Measurements from ENCODE around the gene MAP2K5.

The MAP2K5 gene

DNA sequence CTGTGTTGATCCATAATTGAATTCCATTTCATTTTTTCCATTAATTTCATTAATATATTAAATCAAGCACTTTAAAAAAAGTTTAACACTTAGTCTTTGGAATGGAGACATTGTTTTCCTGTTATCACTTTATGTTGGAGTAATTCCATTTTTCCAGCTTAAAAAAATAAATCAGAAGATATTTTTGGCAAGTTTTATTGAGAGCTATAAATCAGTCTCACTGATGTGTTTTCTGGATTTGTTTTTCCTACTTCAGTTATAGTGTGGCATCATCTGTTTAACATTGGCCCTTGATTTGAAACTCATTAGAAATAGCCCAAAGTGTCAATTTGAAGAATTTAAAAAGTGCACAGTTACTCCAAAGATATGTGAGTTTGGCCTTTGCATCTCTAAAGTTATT lies 53.1 kb downstream of the MAP2K5 start:
- DNase-seq (ENCODE audit: low read depth) = no peak
- H3K4me3 ChIP-seq (ENCODE audit: low read depth, low read length) = no peak overlapping the region
- TF ChIP-seq, protein P1, sequence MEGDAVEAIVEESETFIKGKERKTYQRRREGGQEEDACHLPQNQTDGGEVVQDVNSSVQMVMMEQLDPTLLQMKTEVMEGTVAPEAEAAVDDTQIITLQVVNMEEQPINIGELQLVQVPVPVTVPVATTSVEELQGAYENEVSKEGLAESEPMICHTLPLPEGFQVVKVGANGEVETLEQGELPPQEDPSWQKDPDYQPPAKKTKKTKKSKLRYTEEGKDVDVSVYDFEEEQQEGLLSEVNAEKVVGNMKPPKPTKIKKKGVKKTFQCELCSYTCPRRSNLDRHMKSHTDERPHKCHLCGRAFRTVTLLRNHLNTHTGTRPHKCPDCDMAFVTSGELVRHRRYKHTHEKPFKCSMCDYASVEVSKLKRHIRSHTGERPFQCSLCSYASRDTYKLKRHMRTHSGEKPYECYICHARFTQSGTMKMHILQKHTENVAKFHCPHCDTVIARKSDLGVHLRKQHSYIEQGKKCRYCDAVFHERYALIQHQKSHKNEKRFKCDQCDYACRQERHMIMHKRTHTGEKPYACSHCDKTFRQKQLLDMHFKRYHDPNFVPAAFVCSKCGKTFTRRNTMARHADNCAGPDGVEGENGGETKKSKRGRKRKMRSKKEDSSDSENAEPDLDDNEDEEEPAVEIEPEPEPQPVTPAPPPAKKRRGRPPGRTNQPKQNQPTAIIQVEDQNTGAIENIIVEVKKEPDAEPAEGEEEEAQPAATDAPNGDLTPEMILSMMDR (IDR thresholded peaks at IDR 0.05; ENCODE audit: low read depth, low read length, missing control alignments) = no peak
- in situ Hi-C loops (cut with HindIII; ENCODE audit: low sequenced_read_pairs) = no loop called here

DNA sequence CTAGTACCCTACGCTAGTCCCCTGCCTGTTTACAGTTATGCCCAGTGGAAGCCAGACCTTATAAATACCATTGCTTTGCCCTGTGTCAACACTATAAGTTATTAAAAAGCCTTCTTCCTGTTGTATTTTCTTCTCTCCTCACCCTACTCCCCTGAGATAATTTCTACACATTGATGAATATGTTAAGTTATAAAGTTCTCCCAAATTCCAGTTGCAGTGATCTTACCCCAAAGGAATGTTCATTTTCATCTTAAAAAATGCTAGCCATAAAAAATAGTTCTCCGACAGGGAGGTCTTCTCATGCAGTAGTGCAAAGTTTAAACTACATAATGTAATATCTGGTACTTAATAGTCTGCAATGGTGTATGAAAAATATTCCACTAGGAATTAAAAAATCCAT lies 58.6 kb downstream of the MAP2K5 start:
- TF ChIP-seq, protein P1 (IDR thresholded peaks at IDR 0.05; ENCODE audit: low read depth, low read length, missing control alignments) = no peak
- no peak for DNase-seq (ENCODE audit: low read depth)
- in situ Hi-C loops (cut with HindIII; ENCODE audit: low sequenced_read_pairs) = no loop called here
- H3K4me3 ChIP-seq (ENCODE audit: low read depth, low read length) = no peak overlapping the region

GRCh38 chr15:67603063-67603462 lies 60.6 kb downstream of the MAP2K5 start:
- H3K4me3 ChIP-seq (ENCODE audit: low read depth, low read length) = no peak overlapping the region
- in situ Hi-C loops (cut with HindIII; ENCODE audit: low sequenced_read_pairs) = no loop called here
- TF ChIP-seq, protein P1 (IDR thresholded peaks at IDR 0.05; ENCODE audit: low read depth, low read length, missing control alignments) = no peak
- DNase-seq (ENCODE audit: low read depth) = no peak

DNA sequence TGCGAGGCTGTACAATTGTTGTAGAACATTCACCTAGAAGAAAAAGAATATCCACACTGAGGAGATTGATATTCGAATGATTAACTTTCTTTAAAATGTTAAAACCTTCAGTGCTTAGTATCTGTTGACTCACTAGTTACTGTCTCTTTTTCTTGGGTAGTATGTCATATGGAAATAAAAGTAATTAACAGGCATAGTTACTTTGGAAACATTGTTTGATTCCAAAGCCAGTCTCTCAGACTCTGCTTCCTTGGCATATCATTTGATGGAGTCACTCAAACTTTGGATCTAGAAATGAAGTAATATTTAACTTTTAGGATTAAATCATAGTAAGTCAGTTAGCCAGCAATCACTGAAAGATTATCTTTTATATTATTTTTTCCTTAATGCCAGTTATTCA lies 63.4 kb downstream of the MAP2K5 start:
- no peak for DNase-seq (ENCODE audit: low read depth)
- TF ChIP-seq, protein P1 (IDR thresholded peaks at IDR 0.05; ENCODE audit: low read depth, low read length, missing control alignments) = no peak
- H3K4me3 ChIP-seq (ENCODE audit: low read depth, low read length) = no peak overlapping the region
- in situ Hi-C loops (cut with HindIII; ENCODE audit: low sequenced_read_pairs) = no loop called here

GRCh38 chr15:67606742-67607141 lies 64.2 kb downstream of the MAP2K5 start:
- H3K4me3 ChIP-seq (ENCODE audit: low read depth, low read length) = no peak overlapping the region
- TF ChIP-seq, protein P1 (IDR thresholded peaks at IDR 0.05; ENCODE audit: low read depth, low read length, missing control alignments) = no peak
- DNase-seq (ENCODE audit: low read depth) = no peak
- in situ Hi-C loops (cut with HindIII; ENCODE audit: low sequenced_read_pairs) = no loop called here

GRCh38 chr15:67607329-67607728 lies 64.8 kb downstream of the MAP2K5 start:
- DNase-seq (ENCODE audit: low read depth) = no peak
- TF ChIP-seq, protein P1 (IDR thresholded peaks at IDR 0.05; ENCODE audit: low read depth, low read length, missing control alignments) = no peak
- no peak overlapping the region for H3K4me3 ChIP-seq (ENCODE audit: low read depth, low read length)
- in situ Hi-C loops (cut with HindIII; ENCODE audit: low sequenced_read_pairs) = no loop called here

All from astrocyte of the cerebellum (primary cell).